Coronary artery (tissue), 2 donors: ENCODE measurements around the gene KIF2A.

Experiments used
- DNase-seq: peaks from one replicate; pipeline ENCODE4 v3.0.0-alpha.2; 2017; ENCODE audit warnings: low spot score
- H3K27ac ChIP-seq, 2 donors: fragments of 200-600 bp; sonication (generic); one replicate each; pipeline ENCODE4 v1.5.1; 2016 to 2019
- H3K4me3 ChIP-seq: fragments of 200-600 bp; sonication (generic); 2 replicates; pipeline ENCODE4 v1.5.1; 2016; ENCODE audit warnings: mild to moderate bottlenecking, moderate library complexity
- CTCF ChIP-seq: fragments of 200-600 bp; sonication (generic); IDR thresholded peaks from one replicate; pipeline ENCODE4 v1.5.1; 2019; ENCODE audit warnings: antibody characterized with exemption

The KIF2A gene

GRCh38 chr5:62266573-62266972, 39.4 kb upstream of the KIF2A start:
- Histone ChIP-seq H3K27ac (no peak overlapping the region), H3K4me3 (no peak overlapping the region)
- DNase-seq = no peak
- TF ChIP-seq CTCF = no peak

DNA sequence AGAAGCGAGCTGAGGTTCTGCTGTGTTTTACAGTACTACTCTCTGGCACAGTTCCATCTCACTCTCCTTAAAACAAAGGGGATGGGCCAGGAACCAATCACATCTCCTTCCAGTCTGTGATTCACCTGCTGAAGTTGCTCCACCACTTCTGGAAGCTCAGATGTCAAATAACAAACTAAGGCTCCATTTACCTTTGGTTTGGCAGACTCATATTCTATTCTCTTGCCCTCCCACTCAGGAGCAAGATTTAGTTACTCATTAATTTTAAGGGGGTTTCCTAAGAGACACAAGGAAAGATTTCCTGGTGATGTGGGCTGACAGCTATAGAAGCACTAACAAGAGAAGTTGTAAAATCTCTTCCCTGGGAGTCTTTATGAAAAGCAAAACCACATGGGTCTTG, 37.8 kb upstream of the KIF2A start:
- DNase-seq = no peak
- Histone ChIP-seq H3K27ac (no peak overlapping the region), H3K4me3 (no peak overlapping the region)
- TF ChIP-seq CTCF = no peak

GRCh38 chr5:62268792-62269191, 37.2 kb upstream of the KIF2A start:
- TF ChIP-seq CTCF = no peak
- no peak overlapping the region for H3K4me3 ChIP-seq
- no peak for DNase-seq
- no peak overlapping the region for H3K27ac ChIP-seq

GRCh38 chr5:62271370-62271769, 34.6 kb upstream of the KIF2A start:
- no peak for DNase-seq
- H3K4me3 ChIP-seq = no peak overlapping the region
- no peak overlapping the region for H3K27ac ChIP-seq
- TF ChIP-seq CTCF = no peak

GRCh38 chr5:62271870-62272269, 34.1 kb upstream of the KIF2A start:
- Histone ChIP-seq H3K4me3 (no peak overlapping the region), H3K27ac (no peak overlapping the region)
- no peak for TF ChIP-seq CTCF
- DNase-seq = no peak

- TF ChIP-seq CTCF = no peak
- H3K4me3 ChIP-seq = no peak overlapping the region
- no peak for DNase-seq
- H3K27ac ChIP-seq = no peak overlapping the region
These were observed 32.3 kb upstream of the KIF2A start for GRCh38 chr5:62273687-62274086.

GRCh38 chr5:62275581-62275980, 30.4 kb upstream of the KIF2A start:
- Histone ChIP-seq H3K27ac (no peak overlapping the region), H3K4me3 (no peak overlapping the region)
- no peak for DNase-seq
- no peak for TF ChIP-seq CTCF
